Measurements from ENCODE around the gene PBXIP1.
A peak's percentile ranks its signal among the peaks of the same experiment; 100 is the strongest.
"Not testable (repeated sequence)": the region's sequence is repeated elsewhere in the genome, so short reads cannot be mapped to it uniquely, and the experiment has no call there.

PBXIP1 gene

DNA sequence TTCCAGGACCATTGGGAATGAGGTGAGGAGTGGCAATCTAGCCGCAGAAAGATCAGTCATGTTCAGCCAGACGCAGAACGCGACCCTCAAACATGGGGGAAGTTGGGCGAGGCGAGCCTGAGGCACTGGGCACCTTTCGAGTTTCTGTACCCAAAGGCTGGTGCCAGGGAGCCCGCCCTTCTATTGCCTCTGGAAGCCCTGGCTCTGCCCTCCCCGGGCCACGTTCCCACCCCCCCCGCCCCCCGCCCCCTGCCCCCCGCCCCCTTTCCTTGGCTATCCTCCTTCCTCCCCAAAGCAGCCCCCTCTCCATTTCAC, 44.5 kb upstream of the PBXIP1 start:
- in situ Hi-C loops (cut with HindIII; ENCODE audit: low pct_unique_long_range_greater_than_20kb, low sequenced_read_pairs), result no loop called here
- TF ChIP-seq JUND (IDR thresholded peaks at IDR 0.05; ENCODE audit: low read depth), result no peak
- no peak for DNase-seq (ENCODE audit: low read depth in 1 of 2, low spot score in 1 of 2)

DNA sequence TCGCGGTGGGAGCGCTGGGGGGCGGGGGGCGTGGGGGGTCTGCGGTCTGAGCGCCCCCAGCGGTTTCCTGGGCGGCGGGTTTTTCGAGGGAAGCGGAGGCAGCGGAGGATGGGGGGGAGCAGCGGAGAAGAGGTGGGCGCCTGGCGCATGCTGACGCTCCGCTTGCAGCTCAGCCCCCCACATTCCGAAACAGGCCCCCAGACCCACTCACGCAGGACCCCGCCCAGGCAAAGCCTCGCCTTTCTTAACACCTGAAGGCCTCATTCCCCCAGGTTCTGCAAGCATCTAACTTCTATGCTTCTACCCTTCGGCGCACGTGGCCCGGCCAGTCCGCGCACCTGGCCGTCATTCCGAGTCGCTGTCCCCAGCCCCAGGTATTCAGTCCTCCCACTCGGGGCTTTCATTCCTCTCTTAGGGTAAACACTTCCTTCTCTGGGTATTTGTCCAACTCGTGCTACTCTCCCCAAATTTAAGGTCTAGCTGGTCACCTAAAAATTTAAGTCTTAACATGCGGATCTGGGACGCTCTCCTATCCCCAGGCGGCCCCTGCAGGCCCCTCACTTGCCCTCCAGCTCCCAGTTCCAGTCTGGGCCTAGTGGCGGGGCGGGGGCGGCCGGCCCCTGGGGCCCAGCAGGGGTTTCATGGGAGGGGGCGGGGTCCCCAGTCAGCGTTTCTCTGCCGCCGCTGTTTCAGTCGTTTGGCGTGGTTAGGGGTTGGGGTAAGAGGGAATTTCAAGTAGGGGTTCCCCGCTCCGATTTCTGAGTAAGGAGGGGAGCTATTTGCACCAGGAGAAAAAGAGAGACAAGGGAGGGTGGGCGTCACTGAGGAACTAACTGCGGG, 43.9 kb upstream of the PBXIP1 start:
- TF ChIP-seq JUND (IDR thresholded peaks at IDR 0.05; ENCODE audit: low read depth), result no peak
- in situ Hi-C loops (cut with HindIII; ENCODE audit: low pct_unique_long_range_greater_than_20kb, low sequenced_read_pairs), result no loop called here
- peak; percentile 59 to 87 for DNase-seq (ENCODE audit: low read depth in 1 of 2, low spot score in 1 of 2)

DNA sequence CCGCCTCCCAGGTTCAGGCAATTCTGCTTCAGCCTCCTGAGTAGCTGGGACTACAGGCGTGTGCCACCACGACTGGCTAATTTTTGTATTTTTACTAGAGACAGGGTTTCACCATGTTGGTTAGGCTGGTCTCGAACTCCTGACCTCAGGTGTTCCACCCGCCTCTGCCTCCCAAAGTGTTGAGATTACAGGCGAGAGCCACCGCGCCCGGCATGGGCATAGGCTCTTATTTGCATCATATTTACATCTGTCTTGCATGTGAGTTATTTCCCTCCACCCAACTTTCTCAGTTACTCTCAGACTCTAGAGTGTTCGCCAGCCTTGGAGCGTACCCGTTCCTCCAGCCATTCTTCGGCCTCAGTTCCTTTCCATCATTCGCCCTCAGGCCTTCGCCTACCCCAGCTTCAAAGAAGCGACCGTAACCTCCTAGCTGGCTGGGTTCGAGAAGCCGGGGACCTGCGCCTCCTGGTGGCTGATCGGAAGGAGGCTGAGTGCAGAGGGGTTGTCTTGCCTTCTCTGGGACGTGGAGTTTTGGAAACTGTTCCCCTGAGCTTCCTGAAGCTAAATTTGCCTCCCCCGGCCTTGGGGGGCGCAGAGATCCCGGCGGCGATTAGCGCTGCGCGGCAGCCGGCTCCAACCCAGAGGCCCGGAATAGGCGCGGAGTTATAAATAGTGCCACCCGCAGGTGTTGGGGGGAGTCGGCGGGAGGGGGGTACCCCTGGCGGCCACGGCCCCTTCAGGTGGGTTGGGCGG, 43.1 kb upstream of the PBXIP1 start:
- in situ Hi-C loops (cut with HindIII; ENCODE audit: low pct_unique_long_range_greater_than_20kb, low sequenced_read_pairs), result no loop called here
- no peak for TF ChIP-seq JUND (IDR thresholded peaks at IDR 0.05; ENCODE audit: low read depth)
- DNase-seq (ENCODE audit: low read depth in 1 of 2, low spot score in 1 of 2), result peak; percentile 68 to 88

DNA sequence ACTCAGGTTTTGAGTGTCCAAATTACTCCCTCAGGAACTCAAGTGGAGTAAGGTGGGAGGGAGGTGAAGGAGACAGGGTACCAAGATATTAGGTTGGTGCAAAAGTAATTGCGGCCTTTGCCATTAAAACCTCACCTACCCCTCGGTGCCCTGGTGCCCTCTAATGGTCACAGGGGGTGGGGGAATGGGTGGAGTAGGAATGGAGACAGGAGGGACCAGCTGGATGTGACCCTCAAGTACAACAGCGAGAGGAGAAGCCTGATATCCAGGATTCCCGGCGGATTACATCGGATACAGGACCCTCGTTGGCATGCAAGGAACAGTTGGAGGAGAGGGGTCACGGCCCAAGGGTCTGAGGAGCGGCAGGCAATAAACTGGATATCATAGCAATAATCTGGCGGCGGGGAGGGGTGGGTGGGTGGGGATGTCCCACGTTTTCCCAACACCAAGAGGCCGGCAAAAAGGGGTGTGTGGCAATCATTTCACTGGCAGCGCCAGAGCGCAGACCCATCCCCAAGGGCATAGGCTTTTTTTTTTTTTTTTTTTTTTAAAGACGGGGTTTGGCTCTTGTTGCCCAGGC, 42.4 kb upstream of the PBXIP1 start:
- no peak for DNase-seq (ENCODE audit: low read depth in 1 of 2, low spot score in 1 of 2)
- in situ Hi-C loops (cut with HindIII; ENCODE audit: low pct_unique_long_range_greater_than_20kb, low sequenced_read_pairs), result no loop called here
- no peak for TF ChIP-seq JUND (IDR thresholded peaks at IDR 0.05; ENCODE audit: low read depth)

DNA sequence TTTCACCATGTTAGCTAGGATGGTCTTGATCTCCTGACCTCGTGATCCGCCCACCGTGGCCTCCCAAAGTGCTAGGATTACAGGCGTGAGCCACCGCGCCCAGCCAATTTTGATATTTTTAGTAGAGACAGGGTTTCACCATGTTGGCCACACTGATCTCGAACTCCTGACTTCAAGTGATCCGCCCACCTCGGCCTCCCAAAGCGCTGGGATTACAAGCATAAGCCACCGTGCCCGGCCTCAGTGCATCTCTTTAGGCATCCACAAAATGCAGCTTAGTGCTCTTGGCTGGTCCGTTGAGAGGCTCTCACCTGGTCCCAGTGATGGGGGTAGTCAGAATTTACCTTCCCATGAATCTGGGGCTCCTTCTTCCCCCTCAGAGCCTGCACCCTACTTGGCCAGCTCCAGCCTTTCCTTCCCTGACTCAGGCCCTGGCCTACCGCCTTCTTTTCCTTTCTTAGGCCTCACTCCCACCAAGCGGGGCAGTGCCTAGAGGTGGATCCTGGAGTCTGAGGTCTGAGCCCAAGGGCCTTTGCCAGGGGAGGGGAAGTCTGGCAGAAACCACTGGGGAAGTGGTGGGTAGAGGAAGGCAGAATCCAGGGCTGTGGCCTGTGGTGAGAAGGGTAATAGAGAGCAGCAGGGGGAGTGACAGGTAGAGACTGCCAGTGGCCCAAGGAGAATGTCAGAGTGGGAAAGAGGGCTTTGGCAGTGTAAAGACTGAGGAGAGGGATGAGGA, 41.2 kb upstream of the PBXIP1 start:
- no peak for TF ChIP-seq JUND (IDR thresholded peaks at IDR 0.05; ENCODE audit: low read depth)
- DNase-seq (ENCODE audit: low read depth in 1 of 2, low spot score in 1 of 2), result no peak
- in situ Hi-C loops (cut with HindIII; ENCODE audit: low pct_unique_long_range_greater_than_20kb, low sequenced_read_pairs), result no loop called here

DNA sequence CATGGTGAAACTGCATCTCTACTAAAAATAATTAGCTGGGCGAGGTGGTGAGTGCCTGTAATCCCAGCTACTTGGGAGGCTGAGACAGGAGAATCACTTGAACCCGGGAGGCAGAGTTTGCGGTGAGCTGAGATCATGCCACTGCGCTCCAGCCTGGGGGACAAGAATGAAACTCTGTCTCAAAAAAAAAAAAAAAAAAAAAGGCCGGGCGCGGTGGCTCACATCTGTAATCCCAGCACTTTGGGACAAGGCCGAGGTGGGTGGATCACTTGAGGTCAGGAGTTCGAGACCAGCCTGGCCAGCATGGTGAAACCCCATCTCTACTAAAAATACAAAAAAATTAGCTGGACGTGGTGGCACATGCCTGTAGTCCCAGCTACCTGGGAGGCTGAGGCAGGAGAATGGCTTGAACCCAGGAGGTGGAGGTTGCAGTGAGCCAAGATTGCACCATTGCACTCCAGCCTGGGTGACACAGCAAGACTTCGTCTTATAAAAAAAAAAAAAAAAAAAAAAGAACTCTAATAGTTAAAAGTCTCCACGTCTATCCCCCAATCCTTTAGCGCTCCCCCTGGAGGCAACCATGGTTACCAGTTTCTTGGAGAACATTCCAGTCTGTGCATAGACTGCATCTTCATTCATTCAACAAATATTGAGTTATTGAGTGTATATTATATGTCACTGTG, 39.5 kb upstream of the PBXIP1 start:
- peak in 1 of 2 experiments; percentile 84 for DNase-seq (ENCODE audit: low read depth in 1 of 2, low spot score in 1 of 2)
- in situ Hi-C loops (cut with HindIII; ENCODE audit: low pct_unique_long_range_greater_than_20kb, low sequenced_read_pairs), result not testable (repeated sequence)

DNA sequence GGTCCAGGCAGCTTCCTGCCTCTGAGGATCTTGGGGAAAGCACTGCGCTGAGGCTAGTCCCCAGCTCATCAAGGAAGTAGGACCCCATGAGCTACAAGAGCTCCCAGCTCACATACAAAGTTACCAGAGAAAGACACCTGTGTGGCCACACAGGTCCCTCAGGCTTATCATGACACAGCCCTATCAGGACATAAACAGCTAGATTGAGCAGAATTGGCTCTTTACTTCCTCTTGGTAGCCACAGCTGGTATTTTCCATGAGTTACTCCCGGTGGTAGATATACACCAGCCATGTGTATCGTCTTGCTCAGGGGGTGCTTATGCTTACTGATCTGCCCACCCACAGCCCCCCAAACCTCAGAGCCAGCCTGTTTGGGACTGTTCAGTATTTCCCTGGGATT, 38.7 kb upstream of the PBXIP1 start:
- no peak for TF ChIP-seq JUND (IDR thresholded peaks at IDR 0.05; ENCODE audit: low read depth)
- in situ Hi-C loops (cut with HindIII; ENCODE audit: low pct_unique_long_range_greater_than_20kb, low sequenced_read_pairs), result no loop called here
- DNase-seq (ENCODE audit: low read depth in 1 of 2, low spot score in 1 of 2), result no peak

DNA sequence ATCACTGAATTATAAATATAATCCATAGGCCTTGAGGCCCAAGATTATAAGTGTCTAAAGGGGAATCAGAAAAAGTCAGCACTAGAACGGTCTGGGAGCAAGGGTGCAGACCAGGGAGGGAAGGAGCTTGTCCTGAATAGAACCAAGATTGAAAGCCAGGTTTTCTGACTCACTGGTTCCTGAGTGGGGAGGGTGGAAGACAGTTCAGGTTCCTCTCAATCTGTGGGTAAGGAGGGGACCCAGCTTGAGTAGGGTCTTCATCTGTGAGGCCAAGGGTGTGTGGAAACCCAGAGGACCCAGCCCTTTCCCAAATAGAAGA, 38.3 kb upstream of the PBXIP1 start:
- in situ Hi-C loops (cut with HindIII; ENCODE audit: low pct_unique_long_range_greater_than_20kb, low sequenced_read_pairs), result no loop called here
- DNase-seq (ENCODE audit: low read depth in 1 of 2, low spot score in 1 of 2), result no peak
- no peak for TF ChIP-seq JUND (IDR thresholded peaks at IDR 0.05; ENCODE audit: low read depth)

DNA sequence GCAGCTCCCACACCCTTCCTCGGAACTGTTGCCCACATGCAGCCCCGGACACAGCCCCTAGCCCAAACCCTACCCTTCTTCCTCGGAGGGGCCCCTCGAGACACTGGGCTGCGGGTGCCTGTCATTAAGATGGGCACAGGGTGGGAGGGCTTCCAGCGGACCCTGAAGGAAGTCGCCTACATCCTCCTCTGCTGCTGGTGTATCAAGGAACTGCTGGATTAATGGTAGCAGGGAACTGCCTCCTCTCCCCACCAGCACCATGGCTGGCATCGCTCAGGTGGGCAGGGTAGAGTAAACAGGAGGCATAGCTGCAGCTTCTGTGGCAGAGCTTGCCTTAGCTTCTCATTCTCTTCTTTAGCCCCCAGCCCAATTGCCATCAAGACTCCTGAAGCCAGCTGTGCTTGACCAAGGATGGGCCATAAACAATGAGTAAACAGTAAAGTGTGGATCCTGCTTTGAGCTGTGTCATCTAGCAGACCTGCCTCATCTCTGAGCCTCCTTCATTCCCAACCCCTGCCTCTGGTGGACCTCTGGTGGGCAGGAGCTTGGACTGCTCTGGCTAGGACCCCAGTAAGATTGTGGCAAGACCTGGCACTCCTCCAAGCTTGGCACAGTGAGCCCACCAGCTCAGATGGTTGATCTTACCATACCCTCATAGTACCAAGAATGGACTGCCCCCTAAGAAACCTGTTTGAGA, 37.8 kb upstream of the PBXIP1 start, which contains the start of gene LENEP:
Gene LENEP, plus strand, starts transcription at position 15 of the 697 bp plus-strand sequence. Its CDS starts 22 bp downstream, at position 37.
- TF ChIP-seq JUND (IDR thresholded peaks at IDR 0.05; ENCODE audit: low read depth), result no peak
- no peak for DNase-seq (ENCODE audit: low read depth in 1 of 2, low spot score in 1 of 2)
- in situ Hi-C loops (cut with HindIII; ENCODE audit: low pct_unique_long_range_greater_than_20kb, low sequenced_read_pairs), result no loop called here

DNA sequence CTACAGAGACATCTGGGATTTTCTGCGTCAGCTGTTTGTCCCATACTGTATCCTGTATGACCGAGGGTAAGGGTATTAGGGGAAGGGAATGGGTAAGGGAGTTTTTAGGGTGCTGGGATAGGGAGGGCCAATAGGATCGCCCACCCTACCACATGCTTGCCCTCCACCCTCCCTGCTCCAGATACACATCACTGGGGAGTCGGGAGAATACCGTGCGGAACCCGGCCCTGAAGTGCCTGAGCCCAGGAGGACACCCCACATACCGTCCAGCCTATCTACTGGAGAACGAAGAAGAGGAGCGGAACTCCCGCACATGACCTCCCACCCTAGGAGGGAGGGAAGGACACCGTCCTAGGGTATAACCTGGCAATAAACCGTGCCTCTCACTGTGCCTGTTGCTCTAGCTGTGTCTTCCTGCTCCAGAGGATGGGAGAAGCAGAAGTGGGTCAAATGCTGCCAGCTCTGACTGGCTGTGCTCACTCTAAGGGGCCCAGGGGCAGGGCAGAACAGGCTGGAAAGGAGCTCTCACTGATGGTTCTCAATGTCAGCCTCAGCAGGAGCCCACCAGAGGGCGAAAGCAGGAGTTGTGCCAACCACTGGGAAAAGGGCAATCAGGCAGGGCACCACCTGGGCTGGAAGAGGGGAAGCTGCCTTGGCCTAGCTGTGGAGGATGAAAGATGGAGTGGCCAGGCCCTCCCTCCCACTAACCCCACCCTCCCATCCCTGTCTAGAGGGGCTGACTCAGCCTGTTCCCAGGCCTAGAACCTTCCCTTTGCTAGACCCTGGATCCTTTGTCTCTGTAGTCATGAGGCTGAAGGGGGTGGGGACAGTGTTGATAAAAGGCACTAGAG, 37.0 kb upstream of the PBXIP1 start:
- TF ChIP-seq JUND (IDR thresholded peaks at IDR 0.05; ENCODE audit: low read depth), result no peak
- in situ Hi-C loops (cut with HindIII; ENCODE audit: low pct_unique_long_range_greater_than_20kb, low sequenced_read_pairs), result no loop called here
- no peak for DNase-seq (ENCODE audit: low read depth in 1 of 2, low spot score in 1 of 2)

DNA sequence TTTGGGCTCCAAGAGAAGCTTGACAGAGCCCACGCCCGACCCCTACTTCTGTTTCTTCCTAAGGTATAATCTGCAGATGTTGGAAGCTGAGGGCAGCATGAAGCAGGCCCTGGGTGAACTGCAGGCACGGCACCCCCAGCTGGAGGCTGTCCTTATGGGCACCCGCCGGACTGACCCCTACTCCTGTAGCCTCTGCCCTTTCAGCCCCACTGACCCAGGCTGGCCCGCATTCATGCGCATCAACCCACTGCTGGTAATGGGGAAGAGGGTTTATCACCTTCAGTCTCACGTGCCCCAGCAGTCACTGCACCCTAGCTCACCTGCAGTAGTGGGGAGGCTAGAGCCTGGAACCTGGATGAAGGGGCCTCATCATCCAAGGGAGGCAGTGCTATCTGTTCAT, 34.4 kb upstream of the PBXIP1 start:
- in situ Hi-C loops (cut with HindIII; ENCODE audit: low pct_unique_long_range_greater_than_20kb, low sequenced_read_pairs), result no loop called here
- DNase-seq (ENCODE audit: low read depth in 1 of 2, low spot score in 1 of 2), result no peak
- TF ChIP-seq JUND (IDR thresholded peaks at IDR 0.05; ENCODE audit: low read depth), result no peak

Measured in T47D (cell line).